Measurements from ENCODE around the gene FCHO1. TPM values are rescaled to one million over a fixed set of nuclear protein-coding genes. Genes with fewer than 3 reads are reported as not detected.

Gene FCHO1
- total and polyA plus RNA-seq, 12 donors = 0.91 to 7.1 (median 2.9) TPM

GRCh38 chr19:17757125-17757524 is 5.8 kb downstream of the FCHO1 start:
- Histone ChIP-seq H3K4me3 (no peak overlapping the region), H3K9me3 (replicated peaks in 1 of 3) (no peaks in the 10 kb centered on the region), H3K27me3 (no peaks in the 10 kb centered on the region), H3K27ac (no peak overlapping the region), H3K36me3 (replicated peaks in 1 of 2) (no peaks in the 10 kb centered on the region), H3K4me1 (replicated peaks in 1 of 2) (peaks cover 4 to 12% of the 10 kb centered on the region in 2 donors)
- intact Hi-C loops (cut with DNase I) = no loop called here
- peak; percentile 78 to 88 (median 85) for DNase-seq
- 23 to 36% (median 28%) methylated on average over 6 to 9 of the region's 9 CpGs for WGBS, 4 donors
- no peak for TF ChIP-seq POLR2A (IDR thresholded peaks at IDR 0.05)
- TF ChIP-seq, protein P1, sequence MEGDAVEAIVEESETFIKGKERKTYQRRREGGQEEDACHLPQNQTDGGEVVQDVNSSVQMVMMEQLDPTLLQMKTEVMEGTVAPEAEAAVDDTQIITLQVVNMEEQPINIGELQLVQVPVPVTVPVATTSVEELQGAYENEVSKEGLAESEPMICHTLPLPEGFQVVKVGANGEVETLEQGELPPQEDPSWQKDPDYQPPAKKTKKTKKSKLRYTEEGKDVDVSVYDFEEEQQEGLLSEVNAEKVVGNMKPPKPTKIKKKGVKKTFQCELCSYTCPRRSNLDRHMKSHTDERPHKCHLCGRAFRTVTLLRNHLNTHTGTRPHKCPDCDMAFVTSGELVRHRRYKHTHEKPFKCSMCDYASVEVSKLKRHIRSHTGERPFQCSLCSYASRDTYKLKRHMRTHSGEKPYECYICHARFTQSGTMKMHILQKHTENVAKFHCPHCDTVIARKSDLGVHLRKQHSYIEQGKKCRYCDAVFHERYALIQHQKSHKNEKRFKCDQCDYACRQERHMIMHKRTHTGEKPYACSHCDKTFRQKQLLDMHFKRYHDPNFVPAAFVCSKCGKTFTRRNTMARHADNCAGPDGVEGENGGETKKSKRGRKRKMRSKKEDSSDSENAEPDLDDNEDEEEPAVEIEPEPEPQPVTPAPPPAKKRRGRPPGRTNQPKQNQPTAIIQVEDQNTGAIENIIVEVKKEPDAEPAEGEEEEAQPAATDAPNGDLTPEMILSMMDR (IDR thresholded peaks at IDR 0.05) = no peak

GRCh38 chr19:17758515-17758914 is 7.2 kb downstream of the FCHO1 start:
- no peaks in the 10 kb centered on the region for H3K9me3 ChIP-seq (replicated peaks in 1 of 3)
- no peak overlapping the region for H3K27ac ChIP-seq
- no peak for TF ChIP-seq POLR2A (IDR thresholded peaks at IDR 0.05)
- TF ChIP-seq, protein P1 (IDR thresholded peaks at IDR 0.05) = no peak
- WGBS, 4 donors = 54 to 78% (median 54%) methylated on average over 5 of the region's 5 CpGs; no CpG with 5 or more reads in 1 of the 4 donors
- intact Hi-C loops (cut with DNase I) = no loop called here
- H3K4me3 ChIP-seq = no peak overlapping the region
- no peaks in the 10 kb centered on the region for H3K27me3 ChIP-seq
- no peaks in the 10 kb centered on the region for H3K36me3 ChIP-seq (replicated peaks in 1 of 2)
- peaks cover 4 to 12% of the 10 kb centered on the region in 2 donors for H3K4me1 ChIP-seq (replicated peaks in 1 of 2)
- DNase-seq = no peak

- H3K27me3 ChIP-seq = no peaks in the 10 kb centered on the region
- TF ChIP-seq POLR2A (IDR thresholded peaks at IDR 0.05) = no peak
- TF ChIP-seq, protein P1 (IDR thresholded peaks at IDR 0.05) = no peak
- H3K36me3 ChIP-seq (replicated peaks in 1 of 2) = no peaks in the 10 kb centered on the region
- intact Hi-C loops (cut with DNase I) = loop anchor here in 1 of 2 donors (5.0 kb wide), 1 partner anchor 54 kb away; no protein-coding TSS in a partner anchor
- no peak overlapping the region for H3K27ac ChIP-seq
- H3K4me3 ChIP-seq = no peak overlapping the region
- no peak for DNase-seq
- no peaks in the 10 kb centered on the region for H3K4me1 ChIP-seq (replicated peaks in 1 of 2)
- WGBS, 4 donors = 80 to 87% (median 83%) methylated on average over 4 of the region's 4 CpGs
- no peaks in the 10 kb centered on the region for H3K9me3 ChIP-seq (replicated peaks in 1 of 3)
Measured at GRCh38 chr19:17761148-17761547, 9.9 kb downstream of the FCHO1 start.

DNA sequence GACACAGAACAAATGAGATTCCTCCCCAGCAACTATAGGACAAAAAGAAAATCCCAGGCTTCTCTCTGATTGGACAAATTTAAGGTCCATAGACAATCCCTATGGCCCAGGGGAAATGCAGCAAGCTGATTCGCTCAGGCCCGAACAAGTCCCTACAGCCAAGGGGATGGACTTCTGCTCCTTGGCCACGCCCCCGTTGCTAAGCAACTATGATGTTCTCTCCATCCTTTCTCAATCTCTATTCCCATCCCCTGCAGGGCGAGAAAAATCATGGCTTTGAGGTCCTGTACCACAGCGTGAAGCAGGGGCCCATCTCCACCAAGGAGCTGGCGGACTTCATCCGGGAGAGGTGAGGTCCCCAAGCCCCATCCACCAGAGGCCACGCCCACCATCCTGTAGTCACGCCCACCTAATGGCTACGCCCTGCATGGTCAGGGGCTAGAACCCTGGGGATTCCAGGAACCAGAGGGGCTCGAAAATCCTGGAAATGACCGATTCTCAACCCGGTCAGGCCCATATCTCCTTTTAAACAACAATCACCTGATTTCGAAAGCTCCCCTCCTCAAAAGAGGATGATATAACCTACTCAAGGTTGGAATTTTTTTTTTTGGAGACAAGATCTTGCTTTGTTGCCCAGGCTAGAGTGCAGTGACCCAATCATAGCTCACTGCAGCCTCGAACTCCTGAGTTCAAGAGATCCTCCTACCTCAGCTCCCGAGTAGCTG is 11.4 kb downstream of the FCHO1 start:
- H3K4me3 ChIP-seq = no peak overlapping the region
- H3K27ac ChIP-seq = no peak overlapping the region
- H3K36me3 ChIP-seq (replicated peaks in 1 of 2) = no peaks in the 10 kb centered on the region
- WGBS, 4 donors = 60 to 81% (median 61%) methylated on average over 13 to 17 of the region's 17 CpGs
- intact Hi-C loops (cut with DNase I) = loop anchor here in 1 of 2 donors (5.0 kb wide), 1 partner anchor 55 kb away; no protein-coding TSS in a partner anchor
- H3K9me3 ChIP-seq (replicated peaks in 1 of 3) = no peaks in the 10 kb centered on the region
- peak in 5 of 7 donors; percentile 43 to 56 (median 51) for DNase-seq
- H3K4me1 ChIP-seq (replicated peaks in 1 of 2) = peaks cover 0 to 5% of the 10 kb centered on the region in 2 donors
- H3K27me3 ChIP-seq = no peaks in the 10 kb centered on the region
- TF ChIP-seq, protein P1 (IDR thresholded peaks at IDR 0.05) = no peak
- TF ChIP-seq POLR2A (IDR thresholded peaks at IDR 0.05) = no peak
